BJ (cell line): Measurements from ENCODE around the gene RIT2. TPM values are rescaled to one million over a fixed set of nuclear protein-coding genes. Genes with fewer than 3 reads are reported as not detected.

ENCODE experiments used
- CTCF ChIA-PET: fragments of 350-600 bp; formaldehyde crosslinking; extraction: SDS; loops from one replicate; lab custom pipeline; 2021; ENCODE audit warnings: antibody characterized with exemption, inconsistent platforms; lab: Yijun Ruan, JAX
- POLR2A ChIA-PET: fragments of 300-600 bp; sonication (Branson Sonifier 250); formaldehyde crosslinking; extraction: SDS; loops from one replicate; lab custom pipeline; 2021; ENCODE audit warnings: antibody characterized with exemption; lab: Charles Lee
- DNase-seq: peaks from one replicate; pipeline ENCODE4 v3.0.0-alpha.2; 2011; ENCODE audit warnings: low read depth
- H3K27me3 ChIP-seq: 2 replicates; pipeline ENCODE4 v1.6.0; 2011; ENCODE audit warnings: low read length; ENCODE audit not compliant: control insufficient read depth, insufficient read depth
- H3K36me3 ChIP-seq: 2 replicates; pipeline ENCODE4 v1.5.1; 2011; ENCODE audit warnings: low read length; ENCODE audit not compliant: control insufficient read depth, insufficient read depth
- H3K4me3 ChIP-seq: 2 replicates; pipeline ENCODE4 v1.5.1; 2011; ENCODE audit warnings: low read depth, mild to moderate bottlenecking, control low read depth, low read length
- polyA plus RNA-seq: library from polyadenylated mRNA; depleted of rRNA; stranded (reverse); fragments of >200 nt; gene quantifications from 2 replicates; pipeline ENCODE4 v1.2.3, GENCODE V29; 2011
- TF ChIP-seq, protein P1 (sequence below): IDR thresholded peaks from 2 replicates; pipeline ENCODE4 v1.5.1; 2011; ENCODE audit warnings: low read depth, mild to moderate bottlenecking, control low read depth, inconsistent platforms, low read length, moderate library complexity; ENCODE audit not compliant: insufficient read depth

The RIT2 gene
- polyA plus RNA-seq, 1 experiment, result not detected

DNA sequence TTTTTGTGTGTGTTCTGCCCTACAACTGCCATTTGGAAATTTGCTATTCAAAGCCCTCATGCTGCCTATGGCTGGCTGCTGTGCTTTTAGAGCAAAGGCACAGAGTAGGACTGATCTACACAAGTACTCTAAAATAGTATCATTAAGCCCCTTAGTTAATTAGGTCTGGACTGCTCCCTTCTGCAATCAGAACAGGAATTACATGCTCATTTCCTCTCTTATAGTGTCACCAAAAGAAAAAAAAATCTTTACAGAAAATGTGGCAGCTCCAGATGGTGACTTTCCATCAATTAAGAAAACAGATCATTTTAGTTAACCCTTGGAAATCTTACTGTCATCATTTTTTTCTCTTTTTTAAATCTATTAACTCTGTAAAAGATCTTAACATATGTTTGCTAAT lies 337.5 kb downstream of the RIT2 start:
- ChIA-PET POLR2A (no interaction called here), CTCF (interaction anchor here (0.6 kb wide), 1 partner anchor 595 kb away, joined by 3 read pairs; no protein-coding TSS in a partner anchor)
- DNase-seq, result no peak
- TF ChIP-seq, protein P1, sequence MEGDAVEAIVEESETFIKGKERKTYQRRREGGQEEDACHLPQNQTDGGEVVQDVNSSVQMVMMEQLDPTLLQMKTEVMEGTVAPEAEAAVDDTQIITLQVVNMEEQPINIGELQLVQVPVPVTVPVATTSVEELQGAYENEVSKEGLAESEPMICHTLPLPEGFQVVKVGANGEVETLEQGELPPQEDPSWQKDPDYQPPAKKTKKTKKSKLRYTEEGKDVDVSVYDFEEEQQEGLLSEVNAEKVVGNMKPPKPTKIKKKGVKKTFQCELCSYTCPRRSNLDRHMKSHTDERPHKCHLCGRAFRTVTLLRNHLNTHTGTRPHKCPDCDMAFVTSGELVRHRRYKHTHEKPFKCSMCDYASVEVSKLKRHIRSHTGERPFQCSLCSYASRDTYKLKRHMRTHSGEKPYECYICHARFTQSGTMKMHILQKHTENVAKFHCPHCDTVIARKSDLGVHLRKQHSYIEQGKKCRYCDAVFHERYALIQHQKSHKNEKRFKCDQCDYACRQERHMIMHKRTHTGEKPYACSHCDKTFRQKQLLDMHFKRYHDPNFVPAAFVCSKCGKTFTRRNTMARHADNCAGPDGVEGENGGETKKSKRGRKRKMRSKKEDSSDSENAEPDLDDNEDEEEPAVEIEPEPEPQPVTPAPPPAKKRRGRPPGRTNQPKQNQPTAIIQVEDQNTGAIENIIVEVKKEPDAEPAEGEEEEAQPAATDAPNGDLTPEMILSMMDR, result no peak
- no peaks in the 10 kb centered on the region for H3K27me3 ChIP-seq
- H3K4me3 ChIP-seq, result no peak overlapping the region
- no peaks in the 10 kb centered on the region for H3K36me3 ChIP-seq

DNA sequence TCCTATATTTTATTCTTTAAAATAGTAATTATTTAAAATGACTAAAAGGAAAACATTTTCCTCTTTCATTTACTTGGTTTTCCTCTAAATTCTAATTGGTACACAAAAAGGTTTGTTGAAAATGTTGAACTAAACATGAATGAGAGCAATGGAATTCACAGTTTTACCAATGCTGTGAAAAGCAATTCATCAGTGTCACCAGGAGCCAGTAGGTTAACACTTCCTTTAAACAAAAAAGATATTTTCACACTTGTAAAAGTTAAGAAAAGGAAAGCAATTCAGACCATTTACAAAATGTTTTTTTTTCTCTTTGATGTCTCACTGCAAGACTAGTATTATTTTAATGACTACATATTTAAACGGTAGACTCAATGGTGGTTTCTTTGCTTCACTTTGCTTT lies 341.6 kb downstream of the RIT2 start:
- no peak overlapping the region for H3K4me3 ChIP-seq
- H3K27me3 ChIP-seq, result no peaks in the 10 kb centered on the region
- H3K36me3 ChIP-seq, result no peaks in the 10 kb centered on the region
- ChIA-PET CTCF (no interaction called here), POLR2A (no interaction called here)
- TF ChIP-seq, protein P1, result no peak
- no peak for DNase-seq

DNA sequence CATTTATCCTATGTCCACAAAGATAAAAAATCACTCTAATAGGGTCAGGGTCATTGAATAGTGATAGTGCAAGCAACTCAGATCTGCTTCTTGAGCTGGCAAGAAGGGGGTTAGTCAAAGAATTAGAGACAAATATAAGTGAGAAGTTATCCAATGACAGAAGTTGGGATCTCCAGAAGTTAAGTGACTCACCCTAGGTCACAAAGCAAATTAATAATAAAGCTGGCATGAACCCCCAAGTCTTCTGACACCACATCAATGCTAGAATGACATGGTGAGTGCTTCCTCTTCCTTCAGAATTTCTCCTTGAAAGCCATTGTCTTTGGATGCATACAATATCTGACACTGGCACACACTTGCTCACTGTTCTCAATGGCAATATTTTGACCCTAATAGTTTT lies 343.5 kb downstream of the RIT2 start:
- DNase-seq, result no peak
- ChIA-PET POLR2A (no interaction called here), CTCF (no interaction called here)
- Histone ChIP-seq H3K4me3 (no peak overlapping the region), H3K36me3 (no peaks in the 10 kb centered on the region), H3K27me3 (no peaks in the 10 kb centered on the region)
- TF ChIP-seq, protein P1, result no peak

DNA sequence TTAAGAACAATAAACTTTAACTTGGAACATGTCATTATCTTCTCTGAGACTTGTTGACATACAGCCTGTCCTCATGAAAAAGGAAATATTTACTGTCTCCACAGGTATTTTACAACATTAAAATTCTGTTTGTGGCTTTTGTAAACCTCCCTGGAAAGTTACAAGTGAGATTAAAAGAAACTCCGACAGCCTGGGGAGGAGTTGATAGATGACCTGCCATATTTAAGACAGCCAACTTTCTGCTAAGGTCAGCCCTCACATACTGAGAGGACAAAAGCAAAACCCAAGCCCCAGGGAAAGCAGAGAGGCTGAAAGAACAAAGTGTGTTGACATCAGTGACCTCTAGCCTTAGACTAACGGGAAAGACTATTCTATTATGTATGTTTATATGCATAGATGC lies 350.2 kb downstream of the RIT2 start:
- Histone ChIP-seq H3K4me3 (no peak overlapping the region), H3K36me3 (no peaks in the 10 kb centered on the region), H3K27me3 (no peaks in the 10 kb centered on the region)
- POLR2A ChIA-PET, result no interaction called here
- DNase-seq, result no peak
- CTCF ChIA-PET, result no interaction called here
- TF ChIP-seq, protein P1, result no peak

DNA sequence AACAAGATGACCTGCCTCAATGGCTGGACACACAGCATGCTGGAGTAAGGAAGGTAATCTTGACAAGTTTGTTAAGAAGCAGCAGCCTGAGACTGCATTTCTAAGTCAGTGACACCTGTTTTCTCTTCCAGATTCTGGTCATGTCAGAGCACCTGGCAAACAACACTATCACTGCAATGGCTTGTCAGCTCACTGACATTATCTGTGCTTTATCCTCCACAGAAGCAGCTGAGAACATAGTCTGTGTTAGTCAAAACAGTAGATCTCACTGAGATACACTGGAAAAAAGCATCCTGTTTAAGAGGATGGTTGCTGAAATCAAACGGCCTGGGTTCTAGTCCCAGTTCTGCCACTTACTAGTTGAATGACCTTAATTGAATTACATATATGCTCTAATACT lies 355.2 kb downstream of the RIT2 start:
- Histone ChIP-seq H3K4me3 (no peak overlapping the region), H3K27me3 (no peaks in the 10 kb centered on the region), H3K36me3 (no peaks in the 10 kb centered on the region)
- ChIA-PET CTCF (no interaction called here), POLR2A (no interaction called here)
- TF ChIP-seq, protein P1, result no peak
- DNase-seq, result no peak
